HepG2 (cell line): Measurements from ENCODE around the gene WNT3A. TPM values are rescaled to one million over a fixed set of nuclear protein-coding genes. Genes with fewer than 3 reads are reported as not detected.

Experiments used
- AKNA ChIP-seq: sonication (generic); formaldehyde crosslinking; IDR thresholded peaks from 2 replicates; pipeline ENCODE4 v1.4.0; 2020; ENCODE audit warnings: missing genetic modification reagents, borderline replicate concordance
- CEBPG ChIP-seq: IDR thresholded peaks from 2 replicates; pipeline ENCODE4 v1.6.1; 2016
- HIVEP1 ChIP-seq: sonication (generic); formaldehyde crosslinking; IDR thresholded peaks from 2 replicates; pipeline ENCODE4 v1.4.0; 2020; ENCODE audit warnings: mild to moderate bottlenecking, missing genetic modification reagents
- TSC22D2 ChIP-seq: sonication (generic); formaldehyde crosslinking; IDR thresholded peaks from 2 replicates; pipeline ENCODE4 v1.5.1; 2020; ENCODE audit warnings: missing genetic modification reagents, mild to moderate bottlenecking, borderline replicate concordance
- ZBTB8A ChIP-seq: sonication (generic); formaldehyde crosslinking; IDR thresholded peaks from 2 replicates; pipeline ENCODE4 v1.4.0; 2020; ENCODE audit warnings: mild to moderate bottlenecking, low read depth, missing genetic modification reagents, borderline replicate concordance
- ZMYM3 ChIP-seq: sonication (generic); formaldehyde crosslinking; IDR thresholded peaks from 2 replicates; pipeline ENCODE4 v1.5.1; 2020; ENCODE audit warnings: mild to moderate bottlenecking, missing genetic modification reagents
- ZNF232 ChIP-seq: sonication (generic); formaldehyde crosslinking; IDR thresholded peaks from 2 replicates; pipeline ENCODE4 v1.4.0; 2020; ENCODE audit warnings: missing genetic modification reagents, borderline replicate concordance
- ZNF703 ChIP-seq: sonication (generic); formaldehyde crosslinking; IDR thresholded peaks from 2 replicates; pipeline ENCODE4 v1.5.1; 2020; ENCODE audit warnings: missing genetic modification reagents, mild to moderate bottlenecking, moderate library complexity, borderline replicate concordance
- ZSCAN29 ChIP-seq: sonication (generic); formaldehyde crosslinking; conservative IDR thresholded peaks from 2 replicates; pipeline ENCODE4 v1.4.0; 2020; ENCODE audit warnings: mild to moderate bottlenecking, missing genetic modification reagents
- polyA plus RNA-seq, 8 experiments: library from polyadenylated mRNA; depleted of rRNA in 3 of 8; stranded (reverse) in 7 of 8; unstranded in 1 of 8; fragments of >200 nt; fragmentation: Illumina TruSeq in 4 of 8; extraction: Trizol in 4 of 8; gene quantifications; 2 replicates each; pipeline versions ENCODE4 v1.2.1 to v1.2.3, GENCODE V29; 2011 to 2016; ENCODE audit warnings: low read depth in 4 of 8, missing spikeins in 1 of 8, mixed read lengths in 1 of 8; ENCODE audit not compliant: insufficient read depth in 1 of 8
- total RNA-seq, 5 experiments: library from RNA; depleted of rRNA; stranded (reverse); fragments of >200 nt; fragmentation: Illumina TruSeq; extraction: Trizol; gene quantifications; 2 replicates each; pipeline ENCODE4 v1.2.3, GENCODE V29; 2016; ENCODE audit warnings: low read depth in 1 of 5
- TF ChIP-seq, protein P1 (sequence below): sonication (generic); formaldehyde crosslinking; IDR thresholded peaks from 2 replicates; pipeline ENCODE4 v1.4.0; 2020; ENCODE audit warnings: missing genetic modification reagents
- TF ChIP-seq, protein P2 (sequence below): sonication (generic); formaldehyde crosslinking; IDR thresholded peaks from 2 replicates; pipeline ENCODE4 v1.4.0; 2020; ENCODE audit warnings: mild to moderate bottlenecking, missing genetic modification reagents, borderline replicate concordance
- TF ChIP-seq, protein P3 (sequence below): IDR thresholded peaks from 2 replicates; pipeline ENCODE4 v1.6.1; 2016; ENCODE audit warnings: missing genetic modification reagents, missing compliant biosample characterization
- TF ChIP-seq, protein P4 (sequence below): sonication (generic); formaldehyde crosslinking; conservative IDR thresholded peaks from 2 replicates; pipeline ENCODE4 v1.8.1; 2023; ENCODE audit warnings: missing genetic modification reagents

The WNT3A gene
- total and polyA plus RNA-seq, 2 of the 13 experiments (the other 11 are each of a cell fraction or from before 2014, with no cell fraction given) = not detected

GRCh38 chr1:228102791-228103620 lies 96.2 kb downstream of the WNT3A start, which contains the start of gene C1orf35 (continued):
- TF ChIP-seq ZSCAN29 (CRISPR knock-in tag) (0 out of 2 replicates have a peak, but pooled peaks have one; percentile 70), ZNF703 (CRISPR knock-in tag) (peak; percentile 83; the same call in 1 of the 2 replicates), AKNA (CRISPR knock-in tag) (no peak), CEBPG (peak; percentile 60), ZBTB8A (no peak), HIVEP1 (CRISPR knock-in tag) (peak; percentile 82), ZNF232 (CRISPR knock-in tag) (peak; percentile 57; the same call in 1 of the 2 replicates), ZMYM3 (CRISPR knock-in tag) (0 out of 2 replicates have a peak, but pooled peaks have one; percentile 15), TSC22D2 (peak; percentile 64; the same call in 1 of the 2 replicates)
- TF ChIP-seq, protein P1, sequence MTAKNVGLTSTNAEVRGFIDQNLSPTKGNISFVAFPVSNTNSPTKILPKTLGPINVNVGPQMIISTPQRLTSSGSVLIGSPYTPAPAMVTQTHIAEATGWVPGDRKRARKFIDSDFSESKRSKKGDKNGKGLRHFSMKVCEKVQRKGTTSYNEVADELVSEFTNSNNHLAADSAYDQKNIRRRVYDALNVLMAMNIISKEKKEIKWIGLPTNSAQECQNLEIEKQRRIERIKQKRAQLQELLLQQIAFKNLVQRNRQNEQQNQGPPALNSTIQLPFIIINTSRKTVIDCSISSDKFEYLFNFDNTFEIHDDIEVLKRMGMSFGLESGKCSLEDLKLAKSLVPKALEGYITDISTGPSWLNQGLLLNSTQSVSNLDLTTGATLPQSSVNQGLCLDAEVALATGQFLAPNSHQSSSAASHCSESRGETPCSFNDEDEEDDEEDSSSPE = peak; percentile 98
- TF ChIP-seq, protein P2, sequence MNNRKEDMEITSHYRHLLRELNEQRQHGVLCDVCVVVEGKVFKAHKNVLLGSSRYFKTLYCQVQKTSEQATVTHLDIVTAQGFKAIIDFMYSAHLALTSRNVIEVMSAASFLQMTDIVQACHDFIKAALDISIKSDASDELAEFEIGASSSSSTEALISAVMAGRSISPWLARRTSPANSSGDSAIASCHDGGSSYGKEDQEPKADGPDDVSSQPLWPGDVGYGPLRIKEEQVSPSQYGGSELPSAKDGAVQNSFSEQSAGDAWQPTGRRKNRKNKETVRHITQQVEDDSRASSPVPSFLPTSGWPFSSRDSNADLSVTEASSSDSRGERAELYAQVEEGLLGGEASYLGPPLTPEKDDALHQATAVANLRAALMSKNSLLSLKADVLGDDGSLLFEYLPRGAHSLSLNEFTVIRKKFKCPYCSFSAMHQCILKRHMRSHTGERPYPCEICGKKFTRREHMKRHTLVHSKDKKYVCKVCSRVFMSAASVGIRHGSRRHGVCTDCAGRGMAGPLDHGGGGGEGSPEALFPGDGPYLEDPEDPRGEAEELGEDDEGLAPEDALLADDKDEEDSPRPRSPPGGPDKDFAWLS = 0 out of 2 replicates have a peak, but pooled peaks have one; percentile 74
- TF ChIP-seq, protein P3, sequence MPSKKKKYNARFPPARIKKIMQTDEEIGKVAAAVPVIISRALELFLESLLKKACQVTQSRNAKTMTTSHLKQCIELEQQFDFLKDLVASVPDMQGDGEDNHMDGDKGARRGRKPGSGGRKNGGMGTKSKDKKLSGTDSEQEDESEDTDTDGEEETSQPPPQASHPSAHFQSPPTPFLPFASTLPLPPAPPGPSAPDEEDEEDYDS (CRISPR knock-in tag) = no peak; the same call in none of the 2 replicates
- TF ChIP-seq, protein P4, sequence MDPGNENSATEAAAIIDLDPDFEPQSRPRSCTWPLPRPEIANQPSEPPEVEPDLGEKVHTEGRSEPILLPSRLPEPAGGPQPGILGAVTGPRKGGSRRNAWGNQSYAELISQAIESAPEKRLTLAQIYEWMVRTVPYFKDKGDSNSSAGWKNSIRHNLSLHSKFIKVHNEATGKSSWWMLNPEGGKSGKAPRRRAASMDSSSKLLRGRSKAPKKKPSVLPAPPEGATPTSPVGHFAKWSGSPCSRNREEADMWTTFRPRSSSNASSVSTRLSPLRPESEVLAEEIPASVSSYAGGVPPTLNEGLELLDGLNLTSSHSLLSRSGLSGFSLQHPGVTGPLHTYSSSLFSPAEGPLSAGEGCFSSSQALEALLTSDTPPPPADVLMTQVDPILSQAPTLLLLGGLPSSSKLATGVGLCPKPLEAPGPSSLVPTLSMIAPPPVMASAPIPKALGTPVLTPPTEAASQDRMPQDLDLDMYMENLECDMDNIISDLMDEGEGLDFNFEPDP = no peak
